ENCODE measurements around the gene NAXD.
"Not testable (repeated sequence)": the region's sequence is repeated elsewhere in the genome, so short reads cannot be mapped to it uniquely, and the experiment has no call there.

The NAXD gene

GRCh38 chr13:110643768-110644421 lies 28.6 kb downstream of the NAXD start:
- no peak for DNase-seq (ENCODE audit: low read depth in 2 of 2)

GRCh38 chr13:110644892-110645521 lies 29.7 kb downstream of the NAXD start:
- no peak for DNase-seq (ENCODE audit: low read depth in 2 of 2)

DNA sequence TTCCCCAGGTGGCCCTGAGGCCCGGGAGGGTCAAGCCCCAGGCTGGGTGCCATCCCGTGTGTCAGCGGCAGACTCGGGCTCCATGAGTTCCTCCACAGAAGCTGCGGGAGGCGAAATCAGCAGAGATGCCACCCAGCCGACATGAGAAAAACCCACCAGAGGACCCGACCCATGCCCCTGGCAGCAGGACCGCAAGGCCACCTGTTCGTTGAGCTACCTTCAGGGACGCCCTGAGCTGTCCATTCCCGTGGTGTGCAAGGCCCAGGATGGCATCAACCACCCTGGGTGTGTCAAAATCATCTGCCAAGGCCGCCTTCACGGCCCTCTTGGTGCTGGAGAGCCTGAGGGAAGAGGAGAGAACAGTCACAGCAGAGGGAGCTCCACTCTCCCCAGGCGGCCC lies 30.4 kb downstream of the NAXD start:
- DNase-seq (ENCODE audit: low read depth in 2 of 2), result no peak

DNA sequence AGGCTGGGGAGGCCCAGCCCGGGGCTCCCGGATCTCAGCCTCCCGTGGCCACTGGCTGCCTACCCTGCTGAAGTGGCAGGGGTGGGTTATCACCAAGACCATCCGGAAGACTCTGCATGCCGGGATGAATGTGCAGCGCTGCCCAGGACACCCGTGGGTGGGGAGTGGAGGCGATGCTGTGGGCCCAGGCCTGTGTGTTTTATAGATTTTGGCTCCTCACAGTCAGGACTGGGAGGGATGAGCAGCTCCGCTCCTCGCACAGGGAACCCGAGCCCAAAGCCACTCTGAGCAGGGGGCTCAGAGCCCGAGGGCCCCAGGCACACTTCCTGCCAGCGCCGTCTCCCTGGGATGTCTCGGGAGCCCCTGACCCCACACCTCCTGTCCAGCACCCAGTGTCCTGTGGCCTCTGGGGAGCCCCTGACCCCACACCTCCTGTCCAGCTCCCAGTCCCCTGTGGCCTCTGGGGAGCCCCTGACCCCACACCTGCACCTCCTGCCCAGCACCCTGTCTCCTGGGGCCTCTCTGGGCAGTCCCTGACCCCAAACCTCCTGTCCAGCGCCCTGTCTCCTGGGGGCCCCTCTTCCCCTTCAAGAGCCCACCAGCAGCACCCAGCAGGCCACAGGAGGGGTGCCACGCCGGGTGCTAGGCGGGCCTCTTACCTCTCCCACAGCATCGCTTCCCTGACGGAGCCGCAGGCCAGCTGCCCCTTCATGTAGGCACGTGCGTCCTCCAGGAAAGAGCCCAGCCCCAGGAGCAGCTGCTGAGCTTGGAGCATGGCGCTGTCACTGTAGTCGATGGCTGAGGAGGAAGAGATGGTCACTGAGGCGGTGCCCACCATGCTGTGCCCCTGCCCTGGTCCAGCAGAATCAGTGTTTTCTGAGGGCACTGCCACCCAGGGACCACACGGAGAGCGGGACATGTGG lies 31.4 kb downstream of the NAXD start:
- no peak for DNase-seq (ENCODE audit: low read depth in 2 of 2)

GRCh38 chr13:110647365-110647737 lies 32.0 kb downstream of the NAXD start:
- DNase-seq (ENCODE audit: low read depth in 2 of 2), result no peak

GRCh38 chr13:110648146-110648819 lies 32.9 kb downstream of the NAXD start:
- no peak for DNase-seq (ENCODE audit: low read depth in 2 of 2)

- DNase-seq (ENCODE audit: low read depth in 2 of 2), result no peak
Measured at GRCh38 chr13:110648848-110649421, 33.6 kb downstream of the NAXD start.

GRCh38 chr13:110649551-110649950 lies 34.2 kb downstream of the NAXD start:
- no peak for DNase-seq (ENCODE audit: low read depth in 2 of 2)

GRCh38 chr13:110650436-110650835 lies 35.1 kb downstream of the NAXD start:
- DNase-seq (ENCODE audit: low read depth in 2 of 2), result no peak

GRCh38 chr13:110651271-110651670 lies 35.9 kb downstream of the NAXD start:
- DNase-seq (ENCODE audit: low read depth in 2 of 2), result no peak

DNA sequence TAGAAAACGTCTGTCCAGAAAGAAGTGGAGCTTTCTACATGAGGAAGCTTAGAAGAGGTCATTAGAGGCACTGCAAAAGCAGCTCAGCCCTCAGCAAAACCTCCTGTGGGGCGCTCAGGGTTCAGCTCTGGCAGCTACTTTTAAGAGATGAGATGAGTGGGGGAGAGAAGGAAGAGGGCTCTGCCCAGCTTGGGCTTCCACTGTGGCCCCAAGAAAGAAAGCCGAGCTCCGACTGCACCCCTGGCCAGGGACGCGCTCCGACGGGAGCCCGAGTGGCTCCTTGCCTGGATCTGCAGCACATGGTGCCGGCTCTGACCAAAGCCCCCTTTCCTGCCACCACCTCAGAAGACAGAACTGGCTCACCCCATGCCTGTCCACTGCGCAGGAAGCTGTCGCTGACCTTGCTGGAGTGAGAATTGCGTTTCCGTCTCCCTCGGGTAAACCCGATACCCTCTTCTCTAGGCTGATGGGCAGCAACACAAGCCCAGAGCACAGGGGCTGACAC lies 36.4 kb downstream of the NAXD start:
- DNase-seq (ENCODE audit: low read depth in 2 of 2), result no peak

- no peak for DNase-seq (ENCODE audit: low read depth in 2 of 2)
Measured at GRCh38 chr13:110652231-110652730, 36.9 kb downstream of the NAXD start.

GRCh38 chr13:110652764-110653163 lies 37.4 kb downstream of the NAXD start:
- DNase-seq (ENCODE audit: low read depth in 2 of 2), result no peak

- no peak for DNase-seq (ENCODE audit: low read depth in 2 of 2)
Measured at GRCh38 chr13:110653271-110653670, 37.9 kb downstream of the NAXD start.

- no peak for DNase-seq (ENCODE audit: low read depth in 2 of 2)
Measured at GRCh38 chr13:110653851-110654250, 38.5 kb downstream of the NAXD start.

GRCh38 chr13:110657196-110657595 lies 41.9 kb downstream of the NAXD start:
- no peak for DNase-seq (ENCODE audit: low read depth in 2 of 2)

- DNase-seq (ENCODE audit: low read depth in 2 of 2), result not testable (repeated sequence)
Measured at GRCh38 chr13:110658218-110658911, 43.0 kb downstream of the NAXD start.

- no peak for DNase-seq (ENCODE audit: low read depth in 2 of 2)
Measured at GRCh38 chr13:110661256-110661655, 45.9 kb downstream of the NAXD start.

DNA sequence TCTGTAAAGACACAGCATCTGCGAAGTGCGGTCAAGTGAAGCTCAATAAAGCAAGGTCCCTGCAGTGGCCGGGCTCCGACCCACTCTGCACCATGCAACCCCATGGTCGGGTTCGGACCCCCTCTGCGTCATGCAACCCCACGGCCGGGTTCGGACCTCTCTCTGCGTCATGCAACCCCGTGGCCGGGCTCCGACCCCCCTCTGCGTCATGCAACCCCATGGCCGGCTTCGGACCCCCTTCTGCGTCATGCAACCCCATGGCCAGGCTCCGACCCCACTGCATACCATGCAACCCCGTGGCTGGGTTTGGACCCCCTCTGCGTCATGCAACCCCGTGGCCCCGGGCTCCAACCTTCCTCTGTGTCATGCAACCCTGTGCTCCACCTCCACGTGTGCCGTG lies 46.7 kb downstream of the NAXD start:
- no peak for DNase-seq (ENCODE audit: low read depth in 2 of 2)

DNA sequence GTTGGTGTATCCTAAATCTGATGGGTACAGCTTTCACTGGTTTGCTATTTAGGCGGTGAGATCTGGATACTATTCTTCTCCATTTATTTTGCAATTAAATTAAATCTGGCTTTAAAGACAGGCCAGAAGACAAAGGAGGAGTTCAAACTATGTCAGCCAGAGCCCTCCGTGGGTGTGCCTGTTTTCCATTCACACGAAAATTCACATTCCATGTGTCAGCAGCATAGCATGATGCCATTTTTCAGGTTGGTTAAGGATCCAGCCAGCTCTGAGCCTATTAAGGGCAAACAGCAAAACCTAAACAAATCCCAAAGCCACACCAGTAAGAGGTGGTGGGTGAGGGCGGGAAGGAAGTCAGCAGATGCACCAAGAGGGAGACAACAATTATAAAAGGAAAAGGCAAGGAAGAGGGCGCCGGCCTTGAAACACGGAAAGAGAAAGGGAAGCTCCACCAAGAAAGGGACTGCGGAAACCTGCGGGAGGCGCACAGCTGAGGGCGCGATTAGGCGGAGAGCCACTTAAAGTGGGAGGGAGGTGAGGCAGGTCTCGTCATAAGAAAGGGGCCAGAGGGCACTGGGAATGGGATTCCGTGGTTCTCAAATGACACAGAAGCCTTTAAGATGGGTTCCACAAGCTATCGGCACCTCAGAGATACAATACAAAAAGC lies 47.6 kb downstream of the NAXD start:
- no peak for DNase-seq (ENCODE audit: low read depth in 2 of 2)

Measured in activated CD4-positive, alpha-beta T cell treated with anti-CD3 and anti-CD28 coated beads for 24 hours (primary cell).